Measurements from ENCODE around the gene RAD51B. TPM values are rescaled to one million over a fixed set of nuclear protein-coding genes. Genes with fewer than 3 reads are reported as not detected.

Gene RAD51B
- total and polyA plus RNA-seq, 2 donors (not counting 1 experiment from before 2014, with no cell fraction given): 4.6 to 16.3 TPM

GRCh38 chr14:68144051-68144681, 324.6 kb downstream of the RAD51B start:
- Histone ChIP-seq H3K27me3 (ENCODE audit: control insufficient read depth, insufficient read depth, low read length) (no peaks in the 10 kb centered on the region), H4K20me1 (ENCODE audit: control insufficient read depth, extremely low read depth, insufficient read depth, low read length) (no peaks in the 10 kb centered on the region), H3K9me3 (ENCODE audit: control insufficient read depth, insufficient read depth, low read depth, low read length) (no peaks in the 10 kb centered on the region), H3K36me3 (ENCODE audit: control insufficient read depth, insufficient read depth, low read length) (no peaks in the 10 kb centered on the region), H3K4me1 (ENCODE audit: control insufficient read depth, extremely low read depth, insufficient read depth, low read length) (peaks cover 27% of the 10 kb centered on the region), H3K4me3 (replicated peaks in 1 of 4; ENCODE audit: control extremely low read depth in 1 of 4, insufficient read depth in 1 of 4, low read depth in 3 of 4, low read length in 4 of 4) (no peak overlapping the region), H2AFZ (ENCODE audit: low read length) (no peak overlapping the region), H3K9ac (ENCODE audit: insufficient read depth, low read length) (no peak overlapping the region), H3K4me2 (ENCODE audit: extremely low read depth, insufficient read depth, low read length) (no peak overlapping the region), H3K79me2 (ENCODE audit: control insufficient read depth, insufficient read depth, low read length) (no peaks in the 10 kb centered on the region), H3K27ac (ENCODE audit: insufficient read depth, low read length) (no peak overlapping the region)
- peak; percentile 42 to 66 for DNase-seq (ENCODE audit: low read depth in 2 of 2)
- TF ChIP-seq CTCF (conservative IDR thresholded peaks at IDR 0.05 in 1 of 2, IDR thresholded peaks at IDR 0.05 in 1 of 2; ENCODE audit: low read depth in 1 of 2, low read length in 2 of 2) (no peak), EZH2 (IDR thresholded peaks at IDR 0.05; ENCODE audit: low read length, missing control alignments) (no peak)

GRCh38 chr14:68145036-68145435, 325.5 kb downstream of the RAD51B start:
- no peak overlapping the region for H3K4me3 ChIP-seq (replicated peaks in 1 of 4; ENCODE audit: control extremely low read depth in 1 of 4, insufficient read depth in 1 of 4, low read depth in 3 of 4, low read length in 4 of 4)
- H3K9ac ChIP-seq (ENCODE audit: insufficient read depth, low read length): no peak overlapping the region
- DNase-seq (ENCODE audit: low read depth in 2 of 2): no peak
- H3K9me3 ChIP-seq (ENCODE audit: control insufficient read depth, insufficient read depth, low read depth, low read length): no peaks in the 10 kb centered on the region
- H2AFZ ChIP-seq (ENCODE audit: low read length): no peak overlapping the region
- H3K27me3 ChIP-seq (ENCODE audit: control insufficient read depth, insufficient read depth, low read length): no peaks in the 10 kb centered on the region
- H3K27ac ChIP-seq (ENCODE audit: insufficient read depth, low read length): no peak overlapping the region
- H3K4me2 ChIP-seq (ENCODE audit: extremely low read depth, insufficient read depth, low read length): no peak overlapping the region
- no peaks in the 10 kb centered on the region for H4K20me1 ChIP-seq (ENCODE audit: control insufficient read depth, extremely low read depth, insufficient read depth, low read length)
- H3K79me2 ChIP-seq (ENCODE audit: control insufficient read depth, insufficient read depth, low read length): no peaks in the 10 kb centered on the region
- TF ChIP-seq CTCF (conservative IDR thresholded peaks at IDR 0.05 in 1 of 2, IDR thresholded peaks at IDR 0.05 in 1 of 2; ENCODE audit: low read depth in 1 of 2, low read length in 2 of 2) (no peak), EZH2 (IDR thresholded peaks at IDR 0.05; ENCODE audit: low read length, missing control alignments) (no peak)
- no peaks in the 10 kb centered on the region for H3K36me3 ChIP-seq (ENCODE audit: control insufficient read depth, insufficient read depth, low read length)
- H3K4me1 ChIP-seq (ENCODE audit: control insufficient read depth, extremely low read depth, insufficient read depth, low read length): peaks cover 21% of the 10 kb centered on the region

GRCh38 chr14:68145539-68145938, 326.0 kb downstream of the RAD51B start:
- no peak overlapping the region for H3K27ac ChIP-seq (ENCODE audit: insufficient read depth, low read length)
- H3K4me2 ChIP-seq (ENCODE audit: extremely low read depth, insufficient read depth, low read length): no peak overlapping the region
- no peaks in the 10 kb centered on the region for H4K20me1 ChIP-seq (ENCODE audit: control insufficient read depth, extremely low read depth, insufficient read depth, low read length)
- no peak overlapping the region for H3K9ac ChIP-seq (ENCODE audit: insufficient read depth, low read length)
- H3K4me3 ChIP-seq (replicated peaks in 1 of 4; ENCODE audit: control extremely low read depth in 1 of 4, insufficient read depth in 1 of 4, low read depth in 3 of 4, low read length in 4 of 4): no peak overlapping the region
- H3K4me1 ChIP-seq (ENCODE audit: control insufficient read depth, extremely low read depth, insufficient read depth, low read length): peaks cover 21% of the 10 kb centered on the region
- H3K79me2 ChIP-seq (ENCODE audit: control insufficient read depth, insufficient read depth, low read length): no peaks in the 10 kb centered on the region
- H2AFZ ChIP-seq (ENCODE audit: low read length): no peak overlapping the region
- H3K36me3 ChIP-seq (ENCODE audit: control insufficient read depth, insufficient read depth, low read length): no peaks in the 10 kb centered on the region
- no peaks in the 10 kb centered on the region for H3K27me3 ChIP-seq (ENCODE audit: control insufficient read depth, insufficient read depth, low read length)
- no peak for TF ChIP-seq EZH2 (IDR thresholded peaks at IDR 0.05; ENCODE audit: low read length, missing control alignments)
- no peak for TF ChIP-seq CTCF (conservative IDR thresholded peaks at IDR 0.05 in 1 of 2, IDR thresholded peaks at IDR 0.05 in 1 of 2; ENCODE audit: low read depth in 1 of 2, low read length in 2 of 2)
- H3K9me3 ChIP-seq (ENCODE audit: control insufficient read depth, insufficient read depth, low read depth, low read length): no peaks in the 10 kb centered on the region
- peak; percentile 49 to 63 for DNase-seq (ENCODE audit: low read depth in 2 of 2)
